ENCODE data around the gene USP16.

The USP16 gene

DNA sequence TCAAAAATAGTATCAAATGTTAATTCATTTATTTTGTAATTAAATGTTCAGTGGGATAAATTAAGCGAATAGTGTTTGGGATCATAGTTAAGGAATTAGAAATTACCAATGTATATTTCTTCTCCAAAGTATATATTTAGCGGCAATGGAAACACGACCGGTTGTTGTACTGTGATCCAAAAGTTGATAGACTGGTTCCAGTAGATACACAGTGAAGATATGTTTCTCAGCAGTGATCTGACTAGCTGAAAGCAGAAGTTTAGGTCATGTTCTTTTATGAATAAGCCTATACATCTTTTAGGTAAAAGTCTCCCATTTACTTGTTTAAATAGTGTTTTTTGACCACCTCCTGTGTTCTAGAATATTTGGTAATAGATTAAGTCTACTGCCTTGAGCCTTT is 8.8 kb downstream of the USP16 start:
- Histone ChIP-seq H4K20me1 (ENCODE audit: insufficient read depth, low read length) (no peaks in the 10 kb centered on the region), H3K4me1 (ENCODE audit: low read length) (peaks cover 7% of the 10 kb centered on the region), H3K79me2 (ENCODE audit: low read length) (peaks cover 14% of the 10 kb centered on the region), H3K36me3 (replicated peaks; ENCODE audit: low read depth, low read length) (peaks cover 39% of the 10 kb centered on the region), H3K9ac (ENCODE audit: low read length) (no peak overlapping the region), H3K9me3 (ENCODE audit: insufficient read depth, low read length) (no peaks in the 10 kb centered on the region), H2AFZ (ENCODE audit: low read depth, low read length) (no peak overlapping the region), H3K4me2 (ENCODE audit: low read length) (no peak overlapping the region), H3K4me3 (ENCODE audit: low read length) (no peak overlapping the region), H3K27me3 (ENCODE audit: low read depth, low read length) (no peaks in the 10 kb centered on the region), H3K27ac (ENCODE audit: low read length) (no peak overlapping the region)
- TF ChIP-seq, protein P1, sequence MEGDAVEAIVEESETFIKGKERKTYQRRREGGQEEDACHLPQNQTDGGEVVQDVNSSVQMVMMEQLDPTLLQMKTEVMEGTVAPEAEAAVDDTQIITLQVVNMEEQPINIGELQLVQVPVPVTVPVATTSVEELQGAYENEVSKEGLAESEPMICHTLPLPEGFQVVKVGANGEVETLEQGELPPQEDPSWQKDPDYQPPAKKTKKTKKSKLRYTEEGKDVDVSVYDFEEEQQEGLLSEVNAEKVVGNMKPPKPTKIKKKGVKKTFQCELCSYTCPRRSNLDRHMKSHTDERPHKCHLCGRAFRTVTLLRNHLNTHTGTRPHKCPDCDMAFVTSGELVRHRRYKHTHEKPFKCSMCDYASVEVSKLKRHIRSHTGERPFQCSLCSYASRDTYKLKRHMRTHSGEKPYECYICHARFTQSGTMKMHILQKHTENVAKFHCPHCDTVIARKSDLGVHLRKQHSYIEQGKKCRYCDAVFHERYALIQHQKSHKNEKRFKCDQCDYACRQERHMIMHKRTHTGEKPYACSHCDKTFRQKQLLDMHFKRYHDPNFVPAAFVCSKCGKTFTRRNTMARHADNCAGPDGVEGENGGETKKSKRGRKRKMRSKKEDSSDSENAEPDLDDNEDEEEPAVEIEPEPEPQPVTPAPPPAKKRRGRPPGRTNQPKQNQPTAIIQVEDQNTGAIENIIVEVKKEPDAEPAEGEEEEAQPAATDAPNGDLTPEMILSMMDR (IDR thresholded peaks at IDR 0.05; ENCODE audit: low read depth, low read length) = no peak
- no peak for TF ChIP-seq EZH2phosphoT487 (IDR thresholded peaks at IDR 0.05; ENCODE audit: low read depth)

DNA sequence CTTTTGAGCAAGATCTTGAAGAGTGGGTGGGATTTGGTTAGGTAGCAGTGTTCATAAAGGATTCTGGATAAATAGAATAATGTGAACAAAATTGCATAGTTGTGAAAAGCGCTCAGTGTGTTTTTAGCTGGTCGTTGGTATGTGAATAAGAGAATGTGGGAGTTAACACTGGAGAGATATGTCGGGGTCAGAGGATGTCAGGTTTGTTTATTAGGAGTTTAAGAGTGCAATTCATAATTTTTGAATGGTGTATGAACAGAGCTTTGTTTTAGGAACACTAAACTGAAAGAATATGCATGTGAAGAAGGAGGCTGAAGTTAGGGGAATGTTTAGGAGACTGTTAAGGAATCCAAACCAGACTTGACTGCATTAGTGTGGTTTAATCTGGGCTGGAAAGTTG is 9.4 kb downstream of the USP16 start:
- H3K9ac ChIP-seq (ENCODE audit: low read length) = no peak overlapping the region
- TF ChIP-seq EZH2phosphoT487 (IDR thresholded peaks at IDR 0.05; ENCODE audit: low read depth) = no peak
- TF ChIP-seq, protein P1 (IDR thresholded peaks at IDR 0.05; ENCODE audit: low read depth, low read length) = no peak
- H3K4me2 ChIP-seq (ENCODE audit: low read length) = no peak overlapping the region
- H2AFZ ChIP-seq (ENCODE audit: low read depth, low read length) = no peak overlapping the region
- H3K4me3 ChIP-seq (ENCODE audit: low read length) = no peak overlapping the region
- H3K36me3 ChIP-seq (replicated peaks; ENCODE audit: low read depth, low read length) = peaks cover 36% of the 10 kb centered on the region
- H3K9me3 ChIP-seq (ENCODE audit: insufficient read depth, low read length) = no peaks in the 10 kb centered on the region
- peaks cover 7% of the 10 kb centered on the region for H3K4me1 ChIP-seq (ENCODE audit: low read length)
- no peaks in the 10 kb centered on the region for H3K27me3 ChIP-seq (ENCODE audit: low read depth, low read length)
- H3K79me2 ChIP-seq (ENCODE audit: low read length) = peaks cover 8% of the 10 kb centered on the region
- H4K20me1 ChIP-seq (ENCODE audit: insufficient read depth, low read length) = no peaks in the 10 kb centered on the region
- no peak overlapping the region for H3K27ac ChIP-seq (ENCODE audit: low read length)

DNA sequence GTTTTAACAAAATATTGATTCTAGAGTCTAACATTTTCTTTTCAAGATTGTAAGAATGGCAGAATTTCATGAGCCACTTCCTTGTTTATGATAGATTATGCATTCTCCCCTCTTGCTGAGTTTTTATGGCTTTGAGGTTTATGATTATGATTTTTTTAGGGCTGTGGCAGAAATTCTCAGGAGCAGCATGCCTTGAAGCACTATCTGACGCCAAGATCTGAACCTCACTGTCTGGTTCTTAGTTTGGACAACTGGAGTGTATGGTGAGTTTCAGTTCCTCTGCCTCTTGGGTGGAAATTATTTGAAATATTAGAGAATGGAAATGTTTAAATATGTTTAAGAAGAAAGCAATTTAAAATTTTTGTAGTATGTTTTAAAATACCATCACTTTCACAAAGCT is 10.2 kb downstream of the USP16 start:
- 0 out of 2 replicates have a peak overlapping the region, but pooled peaks have one; percentile 10 for H3K4me2 ChIP-seq (ENCODE audit: low read length)
- H4K20me1 ChIP-seq (ENCODE audit: insufficient read depth, low read length) = no peaks in the 10 kb centered on the region
- no peaks in the 10 kb centered on the region for H3K9me3 ChIP-seq (ENCODE audit: insufficient read depth, low read length)
- H3K9ac ChIP-seq (ENCODE audit: low read length) = no peak overlapping the region
- peaks cover 2% of the 10 kb centered on the region; the same call in 1 of the 2 replicates for H3K79me2 ChIP-seq (ENCODE audit: low read length)
- H3K4me3 ChIP-seq (ENCODE audit: low read length) = no peak overlapping the region
- TF ChIP-seq, protein P1 (IDR thresholded peaks at IDR 0.05; ENCODE audit: low read depth, low read length) = no peak
- no peak for TF ChIP-seq EZH2phosphoT487 (IDR thresholded peaks at IDR 0.05; ENCODE audit: low read depth)
- H3K27ac ChIP-seq (ENCODE audit: low read length) = peak overlapping the region; percentile 30; the same call in 1 of the 2 replicates
- peaks cover 7% of the 10 kb centered on the region for H3K4me1 ChIP-seq (ENCODE audit: low read length)
- peaks cover 35% of the 10 kb centered on the region for H3K36me3 ChIP-seq (replicated peaks; ENCODE audit: low read depth, low read length)
- no peaks in the 10 kb centered on the region for H3K27me3 ChIP-seq (ENCODE audit: low read depth, low read length)
- H2AFZ ChIP-seq (ENCODE audit: low read depth, low read length) = no peak overlapping the region

DNA sequence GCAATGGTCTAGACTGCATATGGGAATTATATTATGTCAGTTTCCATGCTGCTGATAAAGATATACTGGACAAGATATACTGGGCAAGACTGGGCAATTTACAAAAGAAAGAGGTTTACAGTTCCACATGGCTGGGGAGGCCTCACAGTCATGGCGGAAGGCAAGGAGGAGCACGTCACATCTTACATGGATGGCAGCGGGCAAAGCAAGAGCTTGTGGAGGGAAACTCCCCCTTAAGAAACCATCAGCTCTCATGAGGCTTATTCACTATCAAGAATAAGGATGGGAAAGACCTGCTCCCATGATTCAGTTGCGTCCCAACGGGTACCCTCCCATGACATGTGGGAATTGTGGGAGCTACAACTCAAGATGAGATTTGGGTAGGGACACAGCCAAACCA is 27.8 kb downstream of the USP16 start:
- no peaks in the 10 kb centered on the region for H3K4me1 ChIP-seq (ENCODE audit: low read length)
- H4K20me1 ChIP-seq (ENCODE audit: insufficient read depth, low read length) = no peaks in the 10 kb centered on the region
- no peaks in the 10 kb centered on the region for H3K79me2 ChIP-seq (ENCODE audit: low read length)
- no peaks in the 10 kb centered on the region for H3K27me3 ChIP-seq (ENCODE audit: low read depth, low read length)
- no peak overlapping the region for H3K4me3 ChIP-seq (ENCODE audit: low read length)
- H3K4me2 ChIP-seq (ENCODE audit: low read length) = no peak overlapping the region
- H3K36me3 ChIP-seq (replicated peaks; ENCODE audit: low read depth, low read length) = peaks cover 63% of the 10 kb centered on the region
- H3K27ac ChIP-seq (ENCODE audit: low read length) = no peak overlapping the region
- TF ChIP-seq, protein P1 (IDR thresholded peaks at IDR 0.05; ENCODE audit: low read depth, low read length) = no peak
- no peak for TF ChIP-seq EZH2phosphoT487 (IDR thresholded peaks at IDR 0.05; ENCODE audit: low read depth)
- no peaks in the 10 kb centered on the region for H3K9me3 ChIP-seq (ENCODE audit: insufficient read depth, low read length)
- no peak overlapping the region for H3K9ac ChIP-seq (ENCODE audit: low read length)
- H2AFZ ChIP-seq (ENCODE audit: low read depth, low read length) = no peak overlapping the region

Data from OCI-LY3 (cell line).